CD4-positive, alpha-beta T cell treated with Interleukin-15 for 4 hours (primary cell): ENCODE data around the gene F11.
"Not testable (repeated sequence)": the region's sequence is repeated elsewhere in the genome, so short reads cannot be mapped to it uniquely, and the experiment has no call there.

Experiments
- DNase-seq: peaks from one replicate; pipeline ENCODE4 v3.0.0-alpha.2; 2020; ENCODE audit warnings: low spot score

The F11 gene

GRCh38 chr4:186298031-186298647, 32.1 kb downstream of the F11 start:
- no peak for DNase-seq

- DNase-seq, result no peak
Observed at GRCh38 chr4:186299291-186299690, 33.3 kb downstream of the F11 start.

- DNase-seq, result no peak
Observed at GRCh38 chr4:186300659-186301390, 34.8 kb downstream of the F11 start.

- no peak for DNase-seq
Observed at GRCh38 chr4:186304216-186304615, 38.2 kb downstream of the F11 start.

- no peak for DNase-seq
Observed at GRCh38 chr4:186304866-186305505, 39.0 kb downstream of the F11 start.

GRCh38 chr4:186307497-186307896, 41.5 kb downstream of the F11 start:
- DNase-seq, result no peak

- no peak for DNase-seq
Observed at GRCh38 chr4:186307916-186308315, 41.9 kb downstream of the F11 start.

GRCh38 chr4:186318481-186318880, 52.5 kb downstream of the F11 start:
- no peak for DNase-seq

GRCh38 chr4:186324660-186325059, 58.7 kb downstream of the F11 start:
- not testable (repeated sequence) for DNase-seq

- no peak for DNase-seq
Observed at GRCh38 chr4:186326391-186326790, 60.4 kb downstream of the F11 start.

GRCh38 chr4:186329372-186329771, 63.4 kb downstream of the F11 start:
- no peak for DNase-seq

GRCh38 chr4:186330368-186330767, 64.4 kb downstream of the F11 start:
- DNase-seq, result no peak

- no peak for DNase-seq
Observed at GRCh38 chr4:186335793-186336192, 69.8 kb downstream of the F11 start.
